Kidney epithelial cell (primary cell): ENCODE results near the gene TTLL11. TPM values are rescaled to one million over a fixed set of nuclear protein-coding genes. Genes with fewer than 3 reads are reported as not detected.
A peak's percentile ranks its signal among the peaks of the same experiment; 100 is the strongest.

Experiments
- DNase-seq: peaks from one replicate; pipeline ENCODE4 v3.0.0-alpha.2; 2010; ENCODE audit warnings: low read depth
- H3K27me3 ChIP-seq: 2 replicates; pipeline ENCODE4 v1.6.0; 2011; ENCODE audit warnings: low read length; ENCODE audit not compliant: control insufficient read depth, insufficient read depth
- H3K36me3 ChIP-seq: 2 replicates; pipeline ENCODE4 v1.5.1; 2011; ENCODE audit warnings: low read length; ENCODE audit not compliant: control insufficient read depth, insufficient read depth
- H3K4me3 ChIP-seq: 2 replicates; pipeline ENCODE4 v1.5.1; 2011; ENCODE audit warnings: low read depth, mild to moderate bottlenecking, control low read depth, low read length
- CTCF ChIP-seq: IDR thresholded peaks from 2 replicates; pipeline ENCODE4 v1.5.1; 2011; ENCODE audit warnings: mild to moderate bottlenecking, moderate library complexity, low read length, control low read depth, inconsistent platforms; ENCODE audit not compliant: insufficient read depth, poor library complexity, severe bottlenecking
- total RNA-seq: library from RNA; depleted of rRNA; stranded (reverse); fragments of >200 nt; gene quantifications from 2 replicates; pipeline ENCODE4 v1.2.3, GENCODE V29; 2015

The TTLL11 gene
- total RNA-seq, 1 donor from 2014 or later = 4.2 TPM

- no peak for DNase-seq
- Histone ChIP-seq H3K36me3 (no peaks in the 10 kb centered on the region), H3K27me3 (peaks cover 7% of the 10 kb centered on the region), H3K4me3 (no peak overlapping the region)
- peak; percentile 100 for TF ChIP-seq CTCF
Observed at GRCh38 chr9:122122903-122123632, 30.0 kb upstream of the TTLL11 start.

GRCh38 chr9:122122468-122122867 is 29.4 kb upstream of the TTLL11 start:
- DNase-seq = no peak
- no peak overlapping the region for H3K4me3 ChIP-seq
- no peaks in the 10 kb centered on the region for H3K36me3 ChIP-seq
- peaks cover 7% of the 10 kb centered on the region for H3K27me3 ChIP-seq
- no peak for TF ChIP-seq CTCF

- Histone ChIP-seq H3K27me3 (peaks cover 7% of the 10 kb centered on the region), H3K36me3 (no peaks in the 10 kb centered on the region), H3K4me3 (no peak overlapping the region)
- TF ChIP-seq CTCF = no peak
- no peak for DNase-seq
Observed at GRCh38 chr9:122121931-122122330, 28.8 kb upstream of the TTLL11 start.

GRCh38 chr9:122121391-122121790 is 28.3 kb upstream of the TTLL11 start:
- H3K36me3 ChIP-seq = no peaks in the 10 kb centered on the region
- H3K27me3 ChIP-seq = peaks cover 5% of the 10 kb centered on the region
- DNase-seq = no peak
- TF ChIP-seq CTCF = no peak
- H3K4me3 ChIP-seq = no peak overlapping the region

- no peak for TF ChIP-seq CTCF
- Histone ChIP-seq H3K27me3 (peaks cover 2% of the 10 kb centered on the region), H3K4me3 (no peak overlapping the region), H3K36me3 (no peaks in the 10 kb centered on the region)
- DNase-seq = no peak
Observed at GRCh38 chr9:122120316-122121071, 27.4 kb upstream of the TTLL11 start.
